AG08395 (cell line): Measurements from ENCODE around the gene CAPN11.

Experiments used
- DNase-seq: peaks from one replicate; pipeline ENCODE4 v3.0.0; 2012; ENCODE audit warnings: mixed read lengths, low spot score

CAPN11 gene

DNA sequence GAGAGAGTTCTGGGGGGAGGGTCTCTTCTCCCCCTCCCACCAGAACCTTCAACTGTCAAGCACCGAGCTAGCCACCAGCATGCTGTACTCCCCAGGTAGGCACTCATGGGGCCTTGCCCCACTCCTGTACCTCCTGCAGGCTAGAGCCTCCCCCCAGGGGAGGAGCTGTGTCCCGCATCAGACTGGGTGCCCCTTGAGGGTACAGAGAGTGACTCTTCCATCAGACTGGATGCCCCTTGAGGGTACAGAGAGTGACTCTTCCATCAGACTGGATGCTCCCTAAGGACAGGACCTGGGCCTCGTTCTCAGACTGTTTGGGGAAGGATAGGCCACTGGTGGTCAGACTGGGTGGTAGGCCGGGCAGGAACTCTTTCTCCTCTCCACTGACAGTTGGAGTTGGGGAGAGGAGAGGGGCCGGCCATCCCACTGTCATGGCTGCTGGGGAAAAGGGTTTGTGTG lies at the start of gene CAPN11:
Gene CAPN11, plus strand, starts transcription at position 51 of the 459 bp plus-strand sequence. Its CDS starts 29 bp downstream, at position 80.
- no peak for DNase-seq

DNA sequence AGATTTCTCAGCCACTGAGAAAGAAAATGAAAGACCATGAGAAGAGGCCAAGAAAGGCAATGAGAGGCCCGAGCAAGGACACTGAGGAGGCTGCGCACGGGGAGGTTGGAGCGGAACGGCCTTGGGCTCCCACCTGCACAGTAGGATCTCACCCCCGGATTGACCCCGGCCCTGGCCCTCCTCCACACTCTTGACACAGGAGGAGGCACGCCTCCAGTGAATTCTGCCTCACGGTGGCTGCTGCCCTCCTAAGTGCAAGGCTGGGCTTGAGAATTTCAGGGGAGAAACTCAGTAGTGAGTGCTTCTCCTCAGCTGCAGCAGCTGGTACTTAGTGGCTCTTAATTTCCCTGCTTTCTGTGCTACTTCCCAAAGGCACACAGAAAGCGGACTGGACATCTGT lies 49.4 kb upstream of the CAPN11 start:
- DNase-seq, result no peak

DNA sequence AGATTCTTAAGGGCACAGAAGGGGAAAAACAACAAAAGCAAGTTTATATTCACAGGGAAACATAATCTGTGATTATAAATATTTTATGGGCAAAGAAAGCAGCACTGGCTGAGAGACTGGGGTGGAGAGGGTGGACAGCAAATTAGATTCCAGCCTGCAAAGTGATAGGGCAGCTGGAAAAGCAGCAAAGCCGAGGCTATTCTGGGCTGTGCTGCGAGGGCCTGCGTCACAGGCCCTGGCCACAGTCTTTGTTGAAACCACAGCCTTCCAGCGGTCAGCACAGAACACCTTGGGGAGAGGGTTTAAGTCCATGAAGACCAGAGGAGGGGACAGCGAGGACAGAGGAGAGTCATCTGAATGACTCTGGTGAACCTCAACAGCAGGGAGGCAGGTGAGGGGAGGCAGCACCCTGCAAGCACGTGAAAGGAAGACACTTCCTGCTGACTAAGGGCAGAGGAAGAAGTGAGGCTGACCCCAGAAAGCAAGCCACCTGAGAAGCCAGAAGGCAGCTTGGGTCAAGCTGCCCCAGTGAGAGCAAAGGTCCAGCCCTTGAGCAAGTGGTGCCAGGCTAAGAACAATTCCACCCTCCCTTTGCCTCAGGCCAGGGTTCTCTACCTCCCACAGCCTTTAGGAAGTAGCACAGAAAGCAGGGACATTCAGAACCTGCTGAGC lies 48.5 kb upstream of the CAPN11 start:
- no peak for DNase-seq

DNA sequence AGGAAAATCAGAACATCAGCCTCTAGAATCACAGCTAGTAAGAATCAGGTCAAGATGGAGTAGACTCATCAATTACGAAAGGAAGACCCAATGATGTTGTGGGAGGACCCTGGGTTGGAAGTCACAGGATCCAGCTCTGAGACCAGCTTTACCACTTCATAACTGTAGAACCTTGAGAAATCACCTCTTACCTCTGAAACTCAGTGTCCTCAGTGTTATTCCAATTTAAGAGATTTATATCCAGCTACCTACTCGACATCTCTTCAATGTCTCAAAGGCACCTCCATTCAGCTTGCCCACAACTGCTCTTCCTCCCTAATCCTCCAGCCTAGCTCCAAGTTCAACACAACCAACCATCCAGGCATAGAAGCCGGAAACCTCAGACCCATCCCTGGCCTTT lies 47.7 kb upstream of the CAPN11 start:
- no peak for DNase-seq

DNA sequence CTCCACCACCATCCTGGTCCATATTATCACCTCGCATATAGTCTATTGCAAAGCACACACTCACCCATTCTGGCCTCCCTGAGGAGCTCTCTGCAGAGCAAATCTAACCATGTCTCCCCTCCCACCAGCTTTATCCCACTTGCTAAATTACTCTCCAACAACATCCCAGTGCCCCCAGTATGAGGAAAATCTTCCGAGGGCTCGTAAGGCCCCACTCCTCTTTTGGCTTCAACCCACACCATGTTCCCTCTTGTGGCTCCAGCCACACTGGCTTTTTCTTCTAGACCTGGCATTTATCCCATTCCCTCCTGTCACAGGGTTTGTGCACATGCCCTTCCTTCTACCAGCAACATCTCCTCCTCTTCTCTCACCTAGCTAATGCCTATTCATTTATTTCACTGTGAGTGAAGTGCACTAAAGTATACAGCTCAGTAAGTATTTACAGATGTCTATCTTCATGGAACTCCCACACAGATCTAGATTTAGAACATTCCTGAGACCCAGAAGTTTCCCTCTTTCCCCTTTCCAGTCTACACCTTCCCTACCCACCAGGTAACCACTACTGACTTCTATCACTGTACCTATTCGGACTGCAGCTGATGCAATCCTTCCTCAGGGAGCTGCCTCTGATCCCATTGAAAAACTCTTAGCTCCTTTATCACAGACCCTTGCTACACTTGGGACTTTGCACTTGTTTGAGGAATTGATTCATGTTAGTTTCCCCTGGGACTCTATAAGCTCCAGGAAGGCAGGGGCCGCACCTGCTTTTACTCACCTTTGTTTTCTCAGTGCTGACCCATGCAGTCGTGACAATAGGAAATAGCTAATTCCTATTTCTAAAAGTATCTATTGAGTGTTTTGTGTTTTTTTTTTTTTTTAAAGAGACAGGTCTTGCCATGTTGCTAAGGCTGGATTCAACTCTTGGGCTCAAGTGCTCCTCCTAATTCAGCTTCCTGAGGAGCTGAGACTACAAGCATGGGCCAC lies 46.9 kb upstream of the CAPN11 start:
- no peak for DNase-seq

DNA sequence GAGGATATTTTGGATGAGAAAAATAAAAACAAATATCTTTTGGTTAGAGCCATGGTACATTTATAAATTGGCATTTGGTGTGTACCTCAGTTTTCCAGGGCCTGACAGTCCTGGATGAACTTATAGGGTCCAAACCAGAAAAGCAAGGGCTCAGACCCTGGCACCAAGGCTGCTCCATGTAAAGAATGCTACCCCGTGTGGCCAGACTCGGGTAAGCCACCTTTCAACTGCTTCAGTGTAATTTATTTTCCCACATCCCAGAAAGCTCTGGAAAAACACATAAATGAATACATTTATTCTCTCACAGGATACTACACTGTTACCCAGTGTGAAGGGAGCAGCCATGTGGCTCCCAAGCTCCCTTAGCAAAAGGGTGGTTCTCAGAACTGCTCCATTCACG lies 45.2 kb upstream of the CAPN11 start:
- no peak for DNase-seq

DNA sequence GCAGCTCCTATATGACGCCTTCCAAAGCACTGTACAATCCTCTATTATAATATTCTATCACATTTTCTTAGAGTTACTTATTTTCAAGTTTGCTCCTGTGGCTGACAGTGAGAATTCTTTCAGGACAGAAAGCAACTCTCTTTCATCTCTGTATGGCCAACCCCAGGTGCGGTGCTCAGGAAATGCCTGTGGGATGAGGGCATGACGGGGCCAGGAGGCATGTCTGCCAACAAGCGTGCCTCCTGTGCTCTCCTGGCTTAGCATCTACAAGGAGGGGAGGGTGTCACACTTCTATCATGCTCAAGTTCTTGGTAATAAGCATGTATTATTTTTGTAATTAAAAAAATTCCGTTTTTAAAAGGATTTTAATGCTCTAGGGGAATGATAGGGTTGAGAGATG lies 42.8 kb upstream of the CAPN11 start:
- DNase-seq, result no peak

DNA sequence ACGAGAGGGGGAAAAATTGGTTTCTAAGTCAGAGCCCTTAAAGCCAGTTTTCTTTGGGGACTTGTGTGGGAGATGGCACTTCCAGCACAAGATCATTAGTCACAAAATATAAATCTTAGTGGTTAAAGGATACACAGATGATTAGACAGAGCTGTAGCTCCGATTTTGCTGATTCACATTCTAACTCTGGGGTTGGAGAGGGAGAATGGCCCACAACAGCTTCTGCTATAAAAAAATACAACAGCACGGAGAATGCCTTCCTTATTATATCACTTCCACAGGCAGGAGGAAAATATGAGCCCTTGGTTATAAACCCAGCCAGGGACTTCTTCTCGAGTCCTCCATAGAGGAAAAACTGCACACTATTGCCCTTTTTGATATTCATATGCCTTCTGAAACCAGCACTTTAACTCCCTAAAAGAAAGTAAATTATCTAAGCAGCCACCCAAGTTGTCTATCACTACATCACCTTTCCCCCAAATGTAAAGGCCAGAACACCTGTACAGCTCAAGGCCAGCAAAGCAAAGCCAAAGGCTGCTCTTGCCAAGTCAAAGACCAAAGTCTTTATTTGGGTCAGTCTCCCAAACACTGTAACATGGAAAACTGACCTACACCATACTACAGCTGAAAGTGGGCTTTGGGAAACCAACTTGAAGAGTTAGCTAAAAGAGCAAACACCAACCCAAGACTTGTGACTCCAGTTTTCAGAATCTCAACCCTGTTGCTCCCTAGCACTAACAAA lies 41.8 kb upstream of the CAPN11 start:
- peak; percentile 89 for DNase-seq

DNA sequence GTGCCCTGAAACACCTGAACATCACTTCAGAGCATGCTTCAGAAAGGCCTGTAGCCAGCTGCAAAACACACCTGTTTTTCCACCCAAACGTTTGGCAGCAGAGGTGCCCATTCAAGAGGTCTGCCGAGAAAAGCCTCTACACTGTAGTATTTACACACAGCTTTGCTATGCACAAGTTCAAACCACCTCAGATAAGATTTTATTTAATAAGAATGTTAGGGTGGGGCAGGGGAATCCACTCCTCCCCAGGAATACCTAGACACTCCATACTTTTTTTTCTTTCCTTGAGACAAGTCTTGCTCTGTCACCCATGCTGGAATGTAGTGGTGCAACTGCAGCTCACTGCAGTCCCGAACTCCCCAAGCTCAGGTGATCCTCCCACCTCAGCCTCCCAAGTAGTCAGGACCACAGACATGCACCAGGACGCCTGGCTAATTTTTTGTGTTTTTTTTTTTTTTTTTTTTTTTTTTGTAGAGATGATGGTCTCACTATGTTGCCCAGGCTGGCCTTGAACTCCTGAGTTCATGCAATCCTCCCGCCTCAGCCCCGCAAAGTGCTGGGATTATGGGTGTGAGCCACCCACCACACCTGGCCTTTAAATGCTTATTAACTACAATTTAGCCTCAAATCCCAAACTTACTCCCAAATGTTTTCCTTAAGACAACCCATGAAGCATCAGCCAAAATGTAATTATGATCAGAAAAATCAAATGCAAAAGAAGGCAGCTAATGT lies 41.1 kb upstream of the CAPN11 start:
- no peak for DNase-seq

DNA sequence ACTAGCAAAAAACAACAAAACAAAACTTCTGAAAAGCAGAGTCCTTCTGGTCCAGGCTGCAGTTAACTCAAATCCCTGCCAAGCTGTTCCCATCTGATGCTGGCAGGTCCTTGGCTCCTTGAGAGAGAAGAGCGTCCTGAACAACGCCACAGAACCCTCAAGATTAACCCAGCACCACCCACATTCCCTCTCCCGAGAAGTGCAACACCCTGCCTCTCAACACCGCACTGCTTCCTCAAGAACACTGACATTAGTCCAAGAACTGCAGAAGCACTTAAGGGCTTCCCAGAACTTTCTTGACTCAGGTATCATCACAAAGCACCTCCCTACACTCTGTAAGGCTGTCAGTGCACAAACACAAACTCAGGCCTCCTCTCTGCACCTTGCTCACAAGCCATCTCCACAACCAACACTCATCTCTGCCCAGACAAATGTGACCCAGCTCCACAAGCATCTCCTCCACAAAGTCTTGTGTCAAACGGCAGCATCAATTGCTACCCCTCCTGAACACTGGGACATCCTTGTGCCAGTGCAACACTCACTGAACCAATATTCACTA lies 38.8 kb upstream of the CAPN11 start:
- no peak for DNase-seq

DNA sequence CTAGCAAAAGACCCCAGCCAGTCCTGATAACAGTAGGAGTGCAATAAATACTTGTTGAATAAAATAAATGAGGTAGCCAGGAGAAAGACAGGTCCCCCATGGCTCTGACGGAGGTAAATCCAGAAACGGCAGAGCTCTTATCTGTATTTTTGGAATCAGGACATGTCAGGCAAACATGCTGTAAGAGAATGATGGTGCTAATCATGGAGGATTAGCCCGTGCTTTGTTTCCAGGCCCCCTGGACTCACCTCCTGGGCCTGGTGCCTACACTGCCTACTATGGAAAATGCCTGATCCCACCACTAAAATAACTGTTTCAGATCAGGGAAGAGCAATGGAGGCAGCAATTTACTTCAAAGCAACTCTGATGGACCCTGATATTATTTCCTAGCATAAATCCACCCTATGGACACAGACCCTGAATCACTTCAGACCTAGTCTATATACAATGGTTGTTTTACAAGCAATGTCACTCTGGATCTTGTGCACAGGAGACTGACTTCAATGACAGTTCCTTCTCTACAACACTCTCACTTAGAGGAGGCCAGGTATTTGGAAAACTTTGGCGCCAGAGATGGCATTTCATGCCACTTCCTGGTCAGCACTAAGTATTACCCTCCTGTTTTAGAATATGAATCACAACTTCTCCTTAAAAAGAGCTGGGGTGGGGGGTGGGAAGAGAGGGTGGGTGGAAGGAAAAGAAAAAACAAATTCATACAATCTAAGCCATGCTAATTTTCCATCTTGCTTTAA lies 37.8 kb upstream of the CAPN11 start:
- no peak for DNase-seq

DNA sequence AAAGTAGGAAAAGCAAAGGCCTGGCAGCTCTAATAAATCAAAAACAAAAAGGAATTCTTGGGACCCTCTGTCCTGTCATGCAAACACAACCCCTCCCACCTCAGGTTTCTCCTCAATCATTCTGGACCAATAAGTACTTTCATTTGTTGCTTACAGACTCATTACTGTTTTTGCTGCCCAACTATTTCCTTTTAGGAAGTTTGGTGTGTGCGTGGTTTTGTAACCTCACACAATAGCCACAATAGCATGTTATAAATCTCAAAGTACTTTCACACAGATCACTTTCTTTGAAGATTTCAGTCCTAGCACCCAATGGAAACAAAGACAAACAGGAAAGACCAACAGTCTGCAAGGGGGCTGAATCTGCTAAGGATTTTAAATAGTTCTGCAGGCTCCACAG lies 35.8 kb upstream of the CAPN11 start:
- DNase-seq, result no peak

DNA sequence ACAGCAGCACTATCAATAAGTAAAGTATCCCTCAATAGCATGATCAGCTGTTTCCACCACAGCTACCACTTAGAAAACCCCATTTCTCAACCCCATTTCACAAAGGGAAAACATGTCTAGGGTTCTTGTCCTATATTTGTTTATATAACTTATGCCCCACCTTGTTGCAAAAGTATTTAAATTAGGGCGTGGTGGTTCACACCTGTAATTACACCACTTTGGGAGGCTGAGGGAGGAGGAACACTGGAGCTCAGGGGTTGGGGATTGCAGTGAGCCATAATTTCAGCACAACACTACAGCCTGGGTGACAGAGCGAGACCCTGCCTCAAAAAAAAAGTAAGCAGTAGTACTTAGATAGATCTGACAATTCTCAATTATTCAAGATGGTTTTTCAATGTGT lies 35.1 kb upstream of the CAPN11 start:
- no peak for DNase-seq

DNA sequence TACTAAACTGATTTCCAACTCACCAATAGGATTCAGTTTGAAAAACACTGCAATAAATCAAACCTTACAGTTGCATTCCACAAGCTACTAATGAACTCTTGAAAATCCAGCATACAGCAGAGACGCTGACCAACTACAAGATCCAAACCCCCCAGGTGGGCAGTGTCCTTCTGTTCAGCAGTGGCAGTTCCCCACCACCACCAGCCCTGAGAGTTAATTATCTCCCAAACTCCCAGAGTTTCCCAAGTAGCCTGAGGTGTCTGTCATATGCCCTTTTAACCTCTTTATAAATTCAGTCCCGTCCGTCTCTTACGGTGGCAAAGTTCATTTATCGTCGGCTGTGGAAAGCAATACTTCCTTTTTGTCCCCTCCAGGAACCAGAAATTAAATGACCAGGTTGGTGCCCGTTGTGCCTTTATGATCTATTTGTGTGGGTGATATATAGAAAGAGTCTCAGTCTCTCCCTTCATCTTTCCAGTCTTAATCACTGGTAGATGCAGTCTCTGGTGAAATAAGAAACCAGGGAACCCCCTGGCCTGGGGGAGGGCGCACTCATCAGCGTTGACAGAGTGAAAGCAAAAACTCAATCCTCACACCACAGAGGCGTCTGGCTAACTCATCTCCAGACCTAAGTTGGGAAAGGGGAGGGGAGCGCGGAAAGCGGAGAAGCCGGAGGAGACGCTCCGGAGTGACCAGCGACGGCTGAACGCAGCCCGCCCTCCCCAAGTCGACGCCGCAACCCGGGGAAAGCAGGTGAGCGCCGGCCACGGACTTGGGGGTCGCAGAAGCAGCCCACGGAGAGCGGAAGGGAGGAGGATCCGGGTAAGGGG lies 32.1 kb upstream of the CAPN11 start:
- DNase-seq, result peak; percentile 70

DNA sequence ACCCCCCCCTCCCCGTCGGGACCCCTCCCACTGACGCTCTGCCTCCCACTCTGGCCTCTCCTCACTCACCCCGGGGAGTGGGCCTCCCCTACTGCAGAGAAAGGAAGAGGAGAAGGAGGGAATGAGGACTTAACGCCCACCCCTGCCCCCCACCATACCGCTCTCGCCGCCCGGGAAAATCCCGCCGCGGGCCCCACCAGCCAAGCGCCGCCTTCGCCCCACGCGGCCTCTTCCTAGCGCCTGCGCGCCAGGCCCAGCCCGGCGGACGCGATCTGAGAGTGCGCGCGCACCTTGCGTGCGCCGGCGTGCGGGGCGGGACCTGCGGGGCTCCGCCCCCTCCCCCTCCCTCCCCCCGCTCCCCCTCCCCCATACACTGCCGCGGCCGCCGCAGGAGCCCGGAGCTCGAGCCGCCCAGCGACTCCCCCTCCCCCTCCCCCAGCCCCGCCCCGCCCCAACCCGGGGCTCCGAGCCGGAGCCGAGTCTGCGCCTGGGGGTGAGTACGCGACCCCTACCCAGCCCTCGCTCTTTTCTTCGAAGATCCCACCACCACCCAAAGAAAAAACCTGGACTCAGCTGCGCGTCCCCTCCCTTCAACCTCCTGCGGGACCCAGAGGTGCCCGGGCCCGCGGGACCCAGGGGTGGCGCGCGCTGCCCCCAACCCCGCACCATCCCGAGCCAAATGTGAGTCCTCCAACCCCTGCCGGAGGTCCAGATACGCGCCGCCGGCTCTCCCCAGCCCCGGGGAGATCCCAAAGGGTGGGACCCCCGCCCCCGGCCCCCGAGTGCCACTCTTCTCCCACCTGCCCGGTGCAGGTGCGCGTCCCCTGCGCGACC lies 31.2 kb upstream of the CAPN11 start, which contains the start of the genes MRPL14 and TMEM63B:
Gene MRPL14, minus strand, starts transcription at position 267 of the 834 bp plus-strand sequence. CDS start 10,841 bp downstream, outside the sequence.
Gene TMEM63B, plus strand, starts transcription at position 369 of the 834 bp plus-strand sequence. CDS start 7,031 bp downstream, outside the sequence.
- DNase-seq, result peak; percentile 100

DNA sequence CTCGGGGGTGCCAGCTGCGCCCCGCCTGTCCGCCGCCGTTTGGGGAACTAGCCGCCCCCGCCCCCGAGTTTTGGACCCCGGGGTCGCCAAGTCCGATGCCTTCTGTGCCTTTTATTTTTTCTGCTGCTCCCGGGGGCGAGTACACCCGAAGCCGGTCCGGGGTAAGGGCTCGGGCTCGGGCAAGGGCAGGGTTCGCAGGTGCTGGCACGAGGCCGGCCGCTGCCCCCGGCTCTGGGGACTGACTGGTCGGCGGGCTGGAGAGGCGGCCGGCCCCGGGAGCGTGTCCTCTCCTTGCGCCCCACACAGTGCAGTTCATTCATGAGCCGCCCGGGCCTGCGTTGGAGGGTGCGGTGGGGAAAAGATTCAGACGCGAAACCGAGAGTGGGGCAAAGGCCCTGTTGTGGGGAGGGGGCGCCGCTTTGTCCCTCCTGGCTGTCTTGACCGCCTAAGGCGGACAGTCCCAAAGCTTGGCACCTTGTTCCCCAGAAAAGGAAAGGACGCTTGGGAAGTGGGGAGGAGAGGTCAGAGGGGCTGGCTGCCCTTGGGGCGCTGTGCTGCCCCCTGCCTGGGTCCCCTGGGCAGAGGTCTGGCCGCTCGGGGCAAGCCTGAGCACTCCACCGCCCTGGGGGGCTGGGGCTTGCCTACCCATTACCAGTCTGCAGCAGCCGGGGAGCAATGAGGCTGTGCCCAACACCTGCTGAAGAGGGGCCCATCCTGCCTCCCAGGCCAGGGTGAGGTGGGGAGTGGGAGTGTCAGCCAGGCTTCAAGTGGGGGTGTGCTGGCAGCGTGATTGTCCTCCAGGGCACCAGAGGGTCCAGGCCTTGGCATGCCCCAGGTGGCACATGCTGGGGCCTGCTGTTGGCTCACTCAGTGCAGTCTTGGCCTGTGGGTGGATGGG lies 30.4 kb upstream of the CAPN11 start:
- DNase-seq, result peak; percentile 56

DNA sequence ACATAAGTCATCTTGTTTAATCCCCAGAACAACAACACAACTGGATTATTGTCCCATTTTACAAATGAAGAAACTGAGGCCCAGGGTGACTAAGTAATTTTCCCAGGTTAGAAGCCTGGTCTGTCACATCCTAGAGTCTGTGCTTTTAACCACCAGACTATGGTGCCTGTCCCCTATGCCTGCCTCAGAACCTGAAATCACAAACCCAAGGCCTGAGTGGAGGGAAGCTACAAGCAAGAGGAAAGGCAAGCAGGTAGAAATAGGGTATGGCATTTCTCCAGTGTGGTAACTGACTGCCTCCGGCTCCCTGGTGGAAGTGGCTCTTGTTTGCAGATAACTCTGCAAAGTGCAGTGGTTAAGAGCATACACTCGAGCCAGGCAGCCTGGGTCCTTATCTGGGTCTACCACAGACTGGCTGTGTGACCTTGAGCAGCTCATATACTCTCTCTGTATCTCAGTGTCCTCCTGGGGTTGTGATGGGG lies 28.7 kb upstream of the CAPN11 start:
- no peak for DNase-seq
